ENCODE measurements around the gene POLR3A. TPM values are rescaled to one million over a fixed set of nuclear protein-coding genes. Genes with fewer than 3 reads are reported as not detected.
A peak's percentile ranks its signal among the peaks of the same experiment; 100 is the strongest.

POLR3A gene
- total RNA-seq, 2 experiments from 2014 or later: 6.7 to 6.9 TPM

- Histone ChIP-seq H3K27ac (ENCODE audit: low read depth in 1 of 2, low read length in 2 of 2) (peak overlapping the region in 1 of 2 donors; percentile 45), H3K27me3 (ENCODE audit: control insufficient read depth in 1 of 2, insufficient read depth in 2 of 2, low read length in 2 of 2) (no peaks in the 10 kb centered on the region), H3K4me3 (ENCODE audit: low read length) (no peak overlapping the region), H3K36me3 (ENCODE audit: insufficient read depth, low read length) (peaks cover 54% of the 10 kb centered on the region), H3K4me1 (ENCODE audit: insufficient read depth, low read length) (peaks cover 50% of the 10 kb centered on the region), H3K9me3 (ENCODE audit: control insufficient read depth in 1 of 2, insufficient read depth in 1 of 2, low read length in 2 of 2) (no peaks in the 10 kb centered on the region)
- Mint-ChIP-seq H3K36me3 (ENCODE audit: low read depth) (peaks cover 69% of the 10 kb centered on the region), H3K4me1 (ENCODE audit: low read depth) (peaks cover 64% of the 10 kb centered on the region), H3K27me3 (no peaks in the 10 kb centered on the region), H3K27ac (peak overlapping the region; percentile 87), H3K9me3 (no peaks in the 10 kb centered on the region), H3K4me3 (peak overlapping the region; percentile 96)
- POLR2A ChIA-PET: interaction anchor here (1.2 kb wide), 1 partner anchor 9 kb away, joined by 5 read pairs; no protein-coding TSS in a partner anchor
- intact Hi-C loops (cut with DNase I, micrococcal nuclease): loop anchor here (5.0 to 10.0 kb wide), 3 partner anchors 1032 to 1409 kb away; partner anchors contain the start of genes PPIF (in 1 of the 2), ZCCHC24 (in 1 of the 2) and ZMIZ1 (in 1 of the 2)
- no peak for DNase-seq
- CTCF ChIA-PET: interaction anchor here (2.5 kb wide), 1 partner anchor 12 kb away, joined by 15 read pairs; no protein-coding TSS in a partner anchor
- ATAC-seq (ENCODE audit: poor library complexity): no peak
- TF ChIP-seq, protein P1, sequence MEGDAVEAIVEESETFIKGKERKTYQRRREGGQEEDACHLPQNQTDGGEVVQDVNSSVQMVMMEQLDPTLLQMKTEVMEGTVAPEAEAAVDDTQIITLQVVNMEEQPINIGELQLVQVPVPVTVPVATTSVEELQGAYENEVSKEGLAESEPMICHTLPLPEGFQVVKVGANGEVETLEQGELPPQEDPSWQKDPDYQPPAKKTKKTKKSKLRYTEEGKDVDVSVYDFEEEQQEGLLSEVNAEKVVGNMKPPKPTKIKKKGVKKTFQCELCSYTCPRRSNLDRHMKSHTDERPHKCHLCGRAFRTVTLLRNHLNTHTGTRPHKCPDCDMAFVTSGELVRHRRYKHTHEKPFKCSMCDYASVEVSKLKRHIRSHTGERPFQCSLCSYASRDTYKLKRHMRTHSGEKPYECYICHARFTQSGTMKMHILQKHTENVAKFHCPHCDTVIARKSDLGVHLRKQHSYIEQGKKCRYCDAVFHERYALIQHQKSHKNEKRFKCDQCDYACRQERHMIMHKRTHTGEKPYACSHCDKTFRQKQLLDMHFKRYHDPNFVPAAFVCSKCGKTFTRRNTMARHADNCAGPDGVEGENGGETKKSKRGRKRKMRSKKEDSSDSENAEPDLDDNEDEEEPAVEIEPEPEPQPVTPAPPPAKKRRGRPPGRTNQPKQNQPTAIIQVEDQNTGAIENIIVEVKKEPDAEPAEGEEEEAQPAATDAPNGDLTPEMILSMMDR (IDR thresholded peaks at IDR 0.05): no peak
Observed at GRCh38 chr10:78035437-78035836, 6.1 kb upstream of the POLR3A start.

DNA sequence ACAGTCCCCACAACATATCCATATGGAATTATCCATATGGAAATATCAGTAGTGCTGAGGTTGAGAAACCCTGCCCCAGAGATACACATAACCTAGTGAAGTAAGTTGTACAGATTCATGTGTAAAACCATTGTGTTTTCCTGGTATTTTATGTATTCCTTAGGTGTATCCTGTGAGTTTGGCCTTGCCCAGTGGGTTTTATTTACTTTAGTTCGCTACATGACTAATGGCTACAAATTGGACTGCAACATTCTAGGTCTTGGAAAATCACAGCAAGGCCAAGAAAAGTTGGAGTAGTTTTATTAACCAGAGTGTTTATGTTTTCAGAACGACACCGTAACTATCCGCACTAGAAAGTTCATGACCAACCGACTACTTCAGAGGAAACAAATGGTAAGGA lies 5.7 kb upstream of the POLR3A start:
- Histone ChIP-seq H3K27me3 (ENCODE audit: control insufficient read depth in 1 of 2, insufficient read depth in 2 of 2, low read length in 2 of 2) (no peaks in the 10 kb centered on the region), H3K27ac (ENCODE audit: low read depth in 1 of 2, low read length in 2 of 2) (peak overlapping the region; percentile 13 to 45), H3K4me3 (ENCODE audit: low read length) (no peak overlapping the region), H3K4me1 (ENCODE audit: insufficient read depth, low read length) (peaks cover 52% of the 10 kb centered on the region), H3K36me3 (ENCODE audit: insufficient read depth, low read length) (peaks cover 50% of the 10 kb centered on the region), H3K9me3 (ENCODE audit: control insufficient read depth in 1 of 2, insufficient read depth in 1 of 2, low read length in 2 of 2) (no peaks in the 10 kb centered on the region)
- ChIA-PET CTCF (no interaction called here), POLR2A (no interaction called here)
- TF ChIP-seq, protein P1 (IDR thresholded peaks at IDR 0.05): no peak
- H3K27me3 Mint-ChIP-seq: no peaks in the 10 kb centered on the region
- ATAC-seq (ENCODE audit: poor library complexity): no peak
- intact Hi-C loops (cut with DNase I, micrococcal nuclease): loop anchor here (5.0 to 10.0 kb wide), 3 partner anchors 1032 to 1410 kb away; partner anchors contain the start of genes PPIF (in 1 of the 2), ZCCHC24 (in 1 of the 2) and ZMIZ1 (in 1 of the 2)
- DNase-seq: no peak
- H3K4me3 Mint-ChIP-seq: peak overlapping the region; percentile 96
- H3K36me3 Mint-ChIP-seq (ENCODE audit: low read depth): peaks cover 66% of the 10 kb centered on the region
- H3K4me1 Mint-ChIP-seq (ENCODE audit: low read depth): peaks cover 66% of the 10 kb centered on the region
- H3K9me3 Mint-ChIP-seq: no peaks in the 10 kb centered on the region
- H3K27ac Mint-ChIP-seq: peak overlapping the region; percentile 87

- H3K4me1 ChIP-seq (ENCODE audit: insufficient read depth, low read length): peaks cover 56% of the 10 kb centered on the region
- no peaks in the 10 kb centered on the region for H3K9me3 Mint-ChIP-seq
Observed at GRCh38 chr10:78033637-78034470, 4.5 kb upstream of the POLR3A start, which contains the start of gene RPS24. TSS of gene RPS24 (plus strand) at chr10:78033863. CDS start at chr10:78033902, 39 bp downstream.

More at GRCh38 chr10:78033637-78034470, 4.5 kb upstream of the POLR3A start, which contains the start of gene RPS24:
- Histone ChIP-seq H3K4me3 (ENCODE audit: low read length) (peak within 1 kb of the TSS; percentile 84), H3K27ac (ENCODE audit: low read depth in 1 of 2, low read length in 2 of 2) (peak within 1 kb of the TSS; percentile 0 to 13), H3K27me3 (ENCODE audit: control insufficient read depth in 1 of 2, insufficient read depth in 2 of 2, low read length in 2 of 2) (no peaks in the 10 kb centered on the region), H3K36me3 (ENCODE audit: insufficient read depth, low read length) (peaks cover 39% of the 10 kb centered on the region), H3K9me3 (ENCODE audit: control insufficient read depth in 1 of 2, insufficient read depth in 1 of 2, low read length in 2 of 2) (no peaks in the 10 kb centered on the region)
- TF ChIP-seq, protein P1 (IDR thresholded peaks at IDR 0.05): no peak
- POLR2A ChIA-PET: interaction anchor here (0.6 to 2.3 kb wide), 5 partner anchors 9 to 1033 kb away, joined by 3 to 11 read pairs (median 3); no protein-coding TSS in a partner anchor
- CTCF ChIA-PET: interaction anchor here (0.6 kb wide), 1 partner anchor 1434 kb away, joined by 5 read pairs; no protein-coding TSS in a partner anchor
- ATAC-seq (ENCODE audit: poor library complexity) (peak; percentile 84), DNase-seq (peak; percentile 88 to 98 (median 94))
- H3K27me3 Mint-ChIP-seq: no peaks in the 10 kb centered on the region
- peak within 1 kb of the TSS; percentile 87 for H3K27ac Mint-ChIP-seq
- peak within 1 kb of the TSS; percentile 96 for H3K4me3 Mint-ChIP-seq
- intact Hi-C loops (cut with DNase I, micrococcal nuclease): loop anchor here (5.0 to 10.0 kb wide), 3 partner anchors 268 to 1413 kb away; partner anchors contain the start of gene ZCCHC24 (in 2 of the 2)
- H3K36me3 Mint-ChIP-seq (ENCODE audit: low read depth): peaks cover 62% of the 10 kb centered on the region
- peaks cover 66% of the 10 kb centered on the region for H3K4me1 Mint-ChIP-seq (ENCODE audit: low read depth)

Data from CD4-positive, alpha-beta T cell (primary cell).